DOHH2 (cell line): ENCODE results near the gene STIM2.

Experiments used
- CTCF ChIP-seq: fragments of 200-600 bp; sonication (generic); IDR thresholded peaks from one replicate; pipeline ENCODE4 v1.5.1; 2014; ENCODE audit warnings: antibody characterized with exemption, mild to moderate bottlenecking, low read depth, low read length; ENCODE audit not compliant: poor library complexity, severe bottlenecking
- EZH2phosphoT487 ChIP-seq: fragments of 200-600 bp; sonication (generic); IDR thresholded peaks from 2 replicates; pipeline ENCODE4 v1.6.1; 2017; ENCODE audit warnings: borderline replicate concordance, mild to moderate bottlenecking, antibody characterized with exemption, low read length, moderate library complexity, mixed read lengths

GRCh38 chr4:26820346-26820745 is 40.3 kb upstream of the STIM2 start:
- TF ChIP-seq CTCF (no peak), EZH2phosphoT487 (no peak)
